Fibroblast of skin of back (primary cell): ENCODE measurements around the gene CMTM7. TPM values are rescaled to one million over a fixed set of nuclear protein-coding genes. Genes with fewer than 3 reads are reported as not detected.

ENCODE experiments used
- DNase-seq: peaks from one replicate; pipeline ENCODE4 v3.0.0-alpha.2; 2013
- polyA plus RNA-seq, 2 experiments: library from polyadenylated mRNA; unstranded; fragments of 120-200 nt; gene quantifications; one replicate each; pipeline ENCODE4 v1.2.1, GENCODE V29; 2013; ENCODE audit not compliant: insufficient read length in 2 of 2

CMTM7 gene, protein sequence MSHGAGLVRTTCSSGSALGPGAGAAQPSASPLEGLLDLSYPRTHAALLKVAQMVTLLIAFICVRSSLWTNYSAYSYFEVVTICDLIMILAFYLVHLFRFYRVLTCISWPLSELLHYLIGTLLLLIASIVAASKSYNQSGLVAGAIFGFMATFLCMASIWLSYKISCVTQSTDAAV
- polyA plus RNA-seq (2013, experiment 1 of 2; ENCODE audit: insufficient read length): 26.5 TPM
- 19.9 TPM for polyA plus RNA-seq (2013, experiment 2 of 2; ENCODE audit: insufficient read length)

DNA sequence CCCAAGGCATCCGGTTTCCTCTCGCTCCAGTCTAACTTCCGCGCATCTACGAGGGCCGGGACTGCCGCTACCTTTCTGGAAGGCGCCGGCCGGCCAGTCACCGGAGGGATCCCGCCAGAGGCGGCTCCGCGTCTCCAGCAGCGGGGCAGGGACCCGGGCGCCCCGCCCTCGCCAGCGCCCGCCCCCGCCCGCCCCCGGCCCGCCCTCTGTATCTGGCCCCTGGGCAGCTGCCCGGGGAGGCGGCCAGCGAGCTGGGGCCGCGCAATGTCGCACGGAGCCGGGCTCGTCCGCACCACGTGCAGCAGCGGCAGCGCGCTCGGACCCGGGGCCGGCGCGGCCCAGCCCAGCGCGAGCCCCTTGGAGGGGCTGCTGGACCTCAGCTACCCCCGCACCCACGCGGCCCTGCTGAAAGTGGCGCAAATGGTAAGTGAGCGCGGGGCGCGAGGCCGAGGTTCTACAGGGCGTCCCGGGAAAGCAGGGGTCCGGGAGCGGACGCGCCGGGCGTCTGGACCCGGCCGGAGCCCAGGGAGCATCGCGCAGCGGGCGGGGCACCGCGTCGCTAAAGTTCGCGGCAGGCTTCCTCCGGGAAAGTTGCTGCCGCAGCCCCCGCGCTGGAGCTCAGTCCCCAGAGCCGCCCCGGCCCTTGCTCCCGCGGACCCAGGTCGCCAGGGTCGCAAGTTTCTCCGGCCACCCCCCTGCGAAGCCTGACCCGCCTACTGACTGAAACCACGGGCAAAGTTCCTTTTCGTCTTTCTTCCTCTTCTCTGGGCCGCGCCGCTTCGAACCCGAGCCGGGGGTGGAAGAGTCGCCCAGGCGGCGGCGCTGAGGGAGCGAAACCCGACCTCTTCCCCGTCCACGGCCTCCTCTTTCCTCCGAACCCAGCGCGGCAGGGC lies at the start of gene CMTM7:
TSS of gene CMTM7 (plus strand) at position 211 of the 893 bp plus-strand sequence. CDS start at position 265, 54 bp downstream.
- peak; percentile 68 for DNase-seq

DNA sequence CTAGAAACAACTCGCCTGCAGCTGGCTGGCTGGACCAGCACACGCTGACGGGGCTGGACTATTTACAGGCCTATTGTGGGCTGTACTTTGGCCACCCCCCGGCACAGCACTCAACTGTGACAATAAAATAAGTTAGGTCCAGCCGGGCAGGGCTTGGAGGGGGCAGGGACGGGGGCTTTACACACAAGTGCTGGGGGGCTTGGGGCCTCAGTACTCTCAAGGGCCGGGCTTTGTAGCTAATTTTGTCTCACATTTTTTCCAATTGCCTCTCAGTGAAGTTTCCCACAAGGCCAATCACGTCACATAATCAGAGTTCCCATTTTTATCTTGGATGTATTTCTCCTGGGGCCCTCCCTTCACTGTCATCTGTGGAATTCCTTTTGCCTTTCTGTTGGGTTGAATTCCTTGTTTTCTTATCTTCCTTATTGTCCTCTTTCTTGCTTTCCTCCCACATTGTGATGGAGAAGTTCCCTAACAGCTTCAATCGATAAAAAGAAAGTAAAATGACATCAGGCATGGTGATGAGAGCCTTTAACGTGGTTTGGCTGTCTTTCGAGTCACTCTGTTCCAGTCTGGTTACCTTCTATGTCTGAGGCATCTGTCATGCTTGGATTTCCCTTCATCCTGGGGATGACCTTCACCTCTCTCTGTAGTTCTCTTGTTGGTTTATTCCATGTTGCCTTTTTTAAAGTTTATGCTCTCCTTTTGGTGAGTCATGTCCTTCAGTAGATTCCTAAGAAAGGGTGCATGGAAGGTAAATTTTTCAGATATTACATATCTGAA lies 44.1 kb upstream of the CMTM7 start:
- DNase-seq: no peak

DNA sequence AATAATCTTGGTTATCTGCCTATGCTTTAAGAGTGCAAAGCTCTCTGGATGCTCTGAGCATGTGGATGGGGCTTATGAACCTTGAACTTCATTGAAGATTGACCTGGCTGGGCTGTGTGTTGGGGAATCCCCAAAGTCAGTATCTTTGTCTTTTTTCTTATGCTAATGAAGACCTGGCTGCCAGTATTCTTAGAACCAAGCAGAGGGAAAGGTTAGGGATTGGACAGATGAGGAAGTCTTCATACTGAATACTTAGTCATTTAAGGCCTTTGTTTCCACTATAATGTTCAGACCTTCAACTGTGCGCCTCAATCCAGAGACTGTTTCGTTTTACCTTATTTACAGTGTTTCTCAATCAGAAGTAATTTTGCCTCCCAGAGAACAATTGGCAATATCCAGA lies 42.5 kb upstream of the CMTM7 start:
- no peak for DNase-seq

DNA sequence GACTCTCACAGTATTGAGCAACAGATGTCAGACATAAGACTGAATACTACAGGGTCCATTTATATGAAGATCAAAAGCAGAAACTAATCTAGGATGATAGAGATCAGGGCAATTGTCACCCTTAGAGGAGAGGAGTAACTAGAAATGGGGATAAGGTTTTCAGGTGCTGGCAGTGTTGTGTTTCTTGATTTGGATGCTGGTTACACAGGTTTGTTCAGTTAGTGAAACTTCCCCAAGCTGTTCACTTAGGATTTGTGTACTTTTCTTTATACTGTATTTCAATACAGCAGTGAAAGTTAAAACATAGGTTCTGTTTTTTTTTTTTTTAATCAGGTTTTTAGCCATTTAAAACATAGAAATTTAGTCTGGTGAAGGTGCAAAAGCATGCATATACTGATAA lies 39.1 kb upstream of the CMTM7 start:
- no peak for DNase-seq

DNA sequence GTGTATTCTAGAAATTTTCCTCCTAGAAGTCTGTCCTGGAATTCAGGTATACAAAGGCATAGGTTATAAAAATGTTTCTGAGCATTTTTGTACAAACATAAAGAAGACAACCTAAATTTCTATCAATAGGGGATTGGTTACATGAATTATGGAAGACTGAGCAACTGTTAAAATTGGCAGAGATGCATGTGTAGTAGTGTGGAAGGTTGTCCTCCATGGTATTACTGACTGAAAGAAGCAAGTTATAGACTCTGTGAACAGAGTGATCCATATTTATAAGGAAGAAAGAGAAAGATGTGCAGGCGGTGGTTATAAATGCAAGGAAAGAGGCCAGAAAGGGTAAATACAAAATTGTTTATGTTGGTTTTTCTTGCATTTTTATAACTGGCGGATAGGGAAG lies 38.3 kb upstream of the CMTM7 start:
- no peak for DNase-seq

DNA sequence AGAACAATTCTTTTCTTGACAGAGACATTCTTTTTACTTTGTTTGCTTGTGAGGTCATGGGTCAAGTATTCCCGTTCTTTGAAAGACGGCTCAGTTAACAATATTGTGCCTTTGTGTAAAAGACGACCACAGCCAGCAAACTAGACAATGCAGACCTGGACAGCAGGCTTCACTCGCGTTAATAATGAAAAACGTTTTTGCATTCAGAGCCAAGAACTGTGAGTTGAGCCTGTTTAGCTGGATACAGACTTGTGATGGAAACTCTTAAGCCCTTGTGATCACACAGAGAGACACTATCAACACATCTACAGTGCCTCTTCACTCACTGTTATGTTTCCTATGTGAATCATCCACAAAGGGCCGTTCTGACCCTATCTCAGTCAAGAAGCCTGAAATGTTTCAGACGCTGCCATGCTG lies 37.3 kb upstream of the CMTM7 start:
- no peak for DNase-seq

DNA sequence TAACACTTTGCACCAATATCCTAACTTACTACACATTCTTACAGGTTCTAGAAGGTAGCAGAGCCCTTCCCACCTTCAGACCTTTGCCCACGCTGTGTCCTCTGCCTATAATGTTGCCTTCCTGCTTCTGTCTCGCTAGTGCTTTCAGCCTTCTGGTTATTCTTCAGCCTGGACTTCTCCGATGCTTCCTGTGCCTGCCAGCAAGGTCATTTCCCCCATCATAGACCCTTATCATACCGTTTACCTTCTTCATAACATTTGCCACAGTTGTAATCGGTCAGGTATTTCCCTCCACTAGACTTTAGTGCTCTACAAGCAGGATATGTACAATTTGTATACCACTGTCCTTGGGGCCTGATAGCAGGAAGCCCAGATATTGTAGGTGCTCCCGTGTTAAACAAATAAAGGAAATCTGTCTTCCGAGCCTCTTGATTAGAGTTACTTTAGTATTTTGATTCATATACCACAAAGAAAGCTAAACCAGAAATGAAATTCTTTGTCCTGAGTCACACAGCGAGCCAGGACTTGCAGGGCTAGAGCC lies 35.8 kb upstream of the CMTM7 start:
- no peak for DNase-seq

DNA sequence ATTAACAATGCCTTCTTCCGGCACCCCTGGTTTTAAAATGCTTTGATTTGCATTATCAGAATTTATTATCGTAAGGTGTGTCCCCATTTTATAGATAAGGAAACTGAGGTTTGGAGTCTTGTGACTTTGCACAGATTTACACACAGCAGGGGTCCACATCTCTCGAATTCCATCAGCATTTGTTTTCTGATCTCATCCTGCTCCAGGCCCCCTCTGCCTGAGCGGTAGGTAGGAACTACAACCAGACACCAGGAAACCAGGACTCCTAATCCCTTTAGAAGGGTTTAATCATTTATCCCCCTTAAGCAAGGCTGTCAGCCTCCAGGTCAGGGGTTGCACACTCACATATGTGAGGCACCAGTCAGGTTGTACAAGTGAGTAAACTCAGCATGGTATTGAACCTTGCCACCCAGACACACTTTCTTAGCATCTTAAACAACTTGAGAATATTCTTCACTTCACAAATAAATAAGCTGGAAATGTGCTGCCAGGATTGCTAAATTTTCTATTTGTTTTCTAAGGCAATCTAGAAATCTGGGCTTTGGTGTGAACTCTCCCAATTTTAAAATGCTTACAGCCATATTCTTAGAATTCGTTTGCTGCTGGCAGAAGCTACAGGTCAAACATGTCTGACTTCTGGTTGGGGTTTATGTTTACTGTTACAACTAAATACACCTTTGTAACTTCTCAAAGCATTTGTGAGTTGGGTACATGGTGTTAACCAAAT lies 31.7 kb upstream of the CMTM7 start:
- no peak for DNase-seq

DNA sequence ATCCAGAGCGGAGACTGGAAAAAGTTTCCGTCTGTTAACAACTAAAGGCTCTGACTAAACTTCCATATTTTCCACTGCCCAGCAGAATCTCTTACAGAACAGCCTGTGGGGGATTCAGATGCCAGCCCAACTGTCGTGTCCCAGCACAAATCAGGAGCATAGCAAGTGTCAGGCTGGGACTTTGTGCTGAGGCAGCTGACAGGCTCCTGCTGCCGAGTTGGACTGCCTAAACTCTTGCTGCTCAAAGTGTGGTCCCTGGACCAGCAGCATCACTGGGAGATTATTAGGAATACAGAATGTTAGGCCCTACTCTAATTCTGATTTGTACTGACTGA lies 31.2 kb upstream of the CMTM7 start:
- DNase-seq: no peak

DNA sequence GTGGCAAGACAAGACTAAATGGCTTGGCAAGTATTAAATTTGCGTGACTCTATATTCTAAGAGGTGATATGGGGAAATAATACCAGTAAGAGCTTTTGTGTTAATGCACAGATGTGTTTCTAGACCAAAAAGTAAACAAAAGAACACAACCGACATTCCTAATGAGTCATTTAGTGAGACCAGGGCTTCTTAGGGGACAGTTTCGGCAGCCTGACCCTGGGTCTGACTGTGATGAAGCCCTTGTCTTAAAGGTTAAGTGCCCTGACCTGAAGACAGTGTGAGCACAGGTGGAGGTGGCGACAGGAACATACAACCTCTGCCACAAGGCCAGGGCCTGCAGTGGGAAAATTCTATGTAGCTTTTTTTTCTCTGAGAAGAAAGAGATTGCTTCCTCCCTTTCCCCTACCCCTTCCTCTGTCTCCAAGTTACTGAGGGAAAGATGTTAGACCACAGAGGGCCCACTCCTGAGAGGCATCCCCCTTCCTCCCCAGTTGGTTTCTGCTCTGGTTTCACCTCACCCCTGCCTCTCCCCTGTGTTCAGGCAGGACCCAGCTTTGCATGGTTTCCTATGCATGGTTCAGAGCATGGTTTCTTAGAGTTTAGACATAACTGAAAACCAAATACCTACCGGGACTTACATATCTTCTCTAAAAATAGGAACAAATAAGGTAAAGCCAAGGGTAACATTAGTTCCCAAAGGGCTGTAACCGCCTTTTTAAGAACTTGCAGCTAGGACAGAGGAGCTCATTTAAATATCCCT lies 24.8 kb upstream of the CMTM7 start:
- peak; percentile 46 for DNase-seq

DNA sequence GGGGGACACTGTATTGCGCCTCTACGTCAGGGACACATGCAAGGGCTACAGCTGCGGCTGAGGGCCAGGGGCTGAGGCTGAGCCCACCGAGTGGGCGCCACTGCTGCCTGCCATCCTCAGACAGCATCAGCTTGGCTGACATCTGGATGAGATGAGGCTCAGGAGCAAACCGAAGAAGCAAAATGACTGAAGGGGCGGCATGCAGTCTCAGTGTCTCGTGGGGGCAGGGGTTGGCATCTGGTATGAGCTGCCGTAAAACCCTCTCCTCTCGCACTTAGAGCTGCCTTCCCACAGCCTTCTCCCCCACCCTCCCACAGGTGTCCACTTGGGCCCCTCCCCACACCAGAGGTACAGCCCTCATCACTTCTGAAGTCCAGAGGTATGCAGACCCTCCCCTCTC lies 24.2 kb upstream of the CMTM7 start:
- DNase-seq: no peak

DNA sequence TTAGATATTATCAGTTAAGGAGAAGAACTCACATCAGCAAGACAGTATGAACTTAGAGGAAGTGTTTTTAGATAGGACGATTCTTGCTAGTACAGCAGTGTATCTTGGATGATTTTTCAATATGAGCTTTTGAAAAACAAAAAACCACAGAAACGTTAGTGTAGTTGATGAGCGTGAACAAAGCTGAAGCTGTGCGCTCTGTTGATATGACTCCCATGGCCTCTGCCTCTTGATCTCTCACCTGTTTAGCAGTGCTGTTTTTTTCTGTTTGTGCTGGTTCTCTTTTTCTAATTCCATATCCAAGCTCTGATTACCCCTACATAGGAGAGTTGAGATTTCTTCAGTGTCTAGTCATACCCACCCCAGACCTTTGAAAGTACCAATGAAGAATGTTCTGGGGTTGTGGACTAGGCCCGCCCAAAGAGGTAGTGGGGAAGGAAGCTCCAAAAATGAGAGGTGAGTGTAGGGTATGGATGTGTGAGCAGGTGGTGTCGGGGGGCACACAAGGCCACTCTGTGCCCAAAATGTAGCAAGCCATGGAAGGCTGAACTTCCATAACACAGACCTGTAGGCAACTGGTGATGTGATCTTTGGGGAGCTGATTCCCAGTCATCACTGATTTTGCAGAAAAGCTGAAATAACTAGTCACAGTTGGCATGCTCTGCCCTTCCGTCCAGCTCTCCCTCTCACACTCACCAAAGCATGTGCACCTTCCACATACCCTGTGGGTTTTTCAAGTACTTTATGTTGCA lies 20.0 kb upstream of the CMTM7 start:
- DNase-seq: no peak

DNA sequence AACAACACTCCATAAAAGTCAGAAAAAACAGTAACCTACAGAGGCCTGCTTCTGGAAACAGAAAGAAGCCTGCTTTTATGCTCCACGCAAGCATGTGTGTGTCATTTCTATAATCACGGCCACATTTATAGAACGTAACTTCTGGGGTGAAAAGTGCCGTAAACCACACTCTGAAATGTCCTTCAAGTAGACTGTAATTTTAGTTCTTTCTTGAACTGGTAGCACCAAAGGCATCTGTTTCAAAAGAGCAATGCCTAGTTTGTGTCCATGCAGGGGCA lies 19.5 kb upstream of the CMTM7 start:
- DNase-seq: no peak

DNA sequence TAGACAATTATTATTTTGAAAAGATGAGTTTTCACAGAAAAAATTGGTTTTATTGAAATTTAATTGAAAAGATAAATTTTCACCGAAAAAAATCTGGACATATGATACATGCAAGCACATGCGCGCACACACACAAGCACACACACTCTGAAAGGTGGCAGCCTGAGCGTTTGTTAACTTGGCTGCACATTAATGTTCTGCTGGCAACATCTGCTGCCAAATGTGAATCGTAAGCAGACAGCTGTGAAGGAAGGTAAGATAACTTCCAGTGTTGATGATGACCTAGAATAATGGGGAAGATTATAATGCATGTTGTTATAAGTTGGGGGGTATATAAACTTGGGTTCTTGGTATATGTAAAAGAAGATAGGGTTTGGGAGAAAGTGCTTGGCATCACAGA lies 18.4 kb upstream of the CMTM7 start:
- DNase-seq: no peak

DNA sequence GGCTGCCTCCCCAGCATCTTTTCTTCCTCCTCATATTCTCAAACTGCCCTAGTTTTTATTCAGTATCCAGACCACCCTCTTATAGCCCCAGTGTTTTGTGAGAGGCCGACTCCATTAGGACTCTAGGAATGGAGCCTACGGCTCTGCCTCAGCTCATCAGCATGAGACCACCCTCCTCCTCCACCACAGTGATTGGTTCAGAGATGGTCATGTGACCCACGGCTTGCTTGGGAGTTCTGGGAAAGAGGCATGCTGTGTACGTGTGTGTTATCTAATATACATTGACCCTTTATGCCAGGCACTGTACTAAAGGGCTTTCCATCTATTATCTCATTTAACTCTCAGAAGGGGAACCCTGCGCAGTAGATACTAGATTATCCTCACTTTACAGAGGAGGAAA lies 17.8 kb upstream of the CMTM7 start:
- no peak for DNase-seq

DNA sequence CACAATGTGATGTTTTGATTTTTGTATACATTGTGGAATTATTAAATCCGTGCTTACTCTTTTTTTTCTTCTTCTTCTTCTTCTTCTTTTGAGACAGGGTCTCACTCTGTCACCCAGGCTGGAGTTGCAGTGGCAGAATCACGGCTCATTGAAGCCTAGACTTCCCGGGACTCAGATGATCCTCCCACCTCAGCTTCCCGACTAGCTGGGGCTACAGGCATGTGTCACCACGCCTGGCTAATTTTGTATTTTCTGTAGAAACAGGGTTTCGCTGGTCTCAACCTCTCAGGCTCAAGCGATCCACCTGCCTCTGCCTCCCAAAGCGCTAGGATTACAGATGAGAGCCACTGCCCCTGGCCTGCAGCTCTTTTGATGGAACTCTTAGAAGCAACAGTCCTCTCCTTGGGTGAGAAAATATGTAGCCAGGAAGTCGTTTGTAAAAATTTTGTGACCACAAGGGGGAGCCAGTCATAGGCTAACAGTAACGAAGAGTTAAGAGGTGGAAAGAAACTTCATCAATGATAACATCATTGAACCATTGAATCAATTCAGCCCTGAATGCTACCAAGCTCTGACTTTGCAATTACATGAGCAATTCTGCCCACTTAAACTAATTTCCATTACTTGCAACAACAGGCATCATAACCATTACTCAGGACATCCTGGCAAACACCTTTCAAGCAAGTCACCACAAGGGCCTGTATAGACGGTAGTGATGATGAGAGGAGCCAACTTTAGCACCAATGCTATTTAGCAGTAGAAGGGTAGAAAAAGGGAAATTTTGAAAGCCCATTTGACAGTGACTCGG lies 16.7 kb upstream of the CMTM7 start:
- DNase-seq: peak; percentile 71

DNA sequence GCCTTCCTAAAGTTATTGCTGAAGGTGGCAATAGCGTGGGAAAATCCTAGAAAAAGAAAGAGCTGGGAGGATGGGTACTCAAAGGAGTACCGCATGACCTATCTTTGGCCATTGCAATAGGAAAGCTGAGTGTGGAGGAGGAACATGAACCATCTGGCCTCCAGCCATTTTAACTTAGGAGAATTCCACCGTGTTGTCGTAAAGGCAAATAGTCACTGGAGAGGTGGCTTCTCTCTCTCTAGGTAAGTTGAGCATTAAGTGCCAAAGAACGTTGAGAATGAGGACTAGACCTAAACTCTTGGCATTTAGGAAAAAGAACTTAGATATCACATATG lies 16.1 kb upstream of the CMTM7 start:
- no peak for DNase-seq

DNA sequence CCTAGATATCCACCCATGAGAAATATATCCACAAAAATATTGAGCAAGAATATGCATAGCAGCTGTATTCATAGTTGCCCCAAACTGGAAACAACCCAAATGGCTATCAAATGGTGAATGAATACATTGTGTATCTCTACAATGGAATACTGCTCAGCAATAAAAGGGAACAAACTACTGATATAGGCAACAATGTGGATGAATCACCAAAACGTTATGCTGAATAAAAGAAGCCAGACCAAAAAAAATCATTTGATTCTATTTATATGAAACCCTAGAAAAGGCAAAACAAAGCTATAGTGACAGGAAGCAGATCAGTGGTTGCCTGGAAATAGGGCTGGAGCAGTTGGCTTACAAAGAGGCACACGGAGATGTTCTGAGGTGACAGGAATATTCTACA lies 15.5 kb upstream of the CMTM7 start:
- peak; percentile 28 for DNase-seq

DNA sequence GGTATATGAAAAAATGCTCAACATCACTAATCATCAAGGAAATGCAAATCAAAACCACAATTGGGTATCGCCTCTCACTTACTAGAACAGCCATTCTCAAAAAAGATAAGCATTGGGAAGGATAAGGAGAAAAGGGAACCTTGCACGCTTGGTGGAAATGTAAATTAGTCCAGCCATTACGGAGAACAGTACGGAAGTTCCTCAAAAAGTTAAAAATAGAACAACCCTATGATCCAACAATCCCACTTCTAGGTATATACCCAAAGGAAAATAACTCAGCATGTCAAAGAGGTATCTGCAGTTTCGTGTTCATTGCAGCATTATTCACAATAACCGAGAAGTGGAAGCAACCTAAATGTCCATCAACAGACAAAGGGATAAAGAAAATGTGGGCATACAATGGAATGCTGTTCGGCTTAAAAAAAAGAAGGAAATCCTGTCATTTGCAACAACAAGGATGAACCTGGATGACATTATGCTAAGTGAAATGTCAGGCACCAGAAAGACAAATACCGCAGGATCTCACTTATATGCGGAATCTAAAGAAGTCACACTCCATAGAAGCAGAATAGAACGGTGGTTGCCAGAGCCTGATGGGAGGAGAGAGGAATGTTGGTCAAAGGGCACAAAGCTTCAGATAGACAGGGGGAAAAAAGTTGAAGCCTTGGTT lies 11.7 kb upstream of the CMTM7 start:
- DNase-seq: no peak

DNA sequence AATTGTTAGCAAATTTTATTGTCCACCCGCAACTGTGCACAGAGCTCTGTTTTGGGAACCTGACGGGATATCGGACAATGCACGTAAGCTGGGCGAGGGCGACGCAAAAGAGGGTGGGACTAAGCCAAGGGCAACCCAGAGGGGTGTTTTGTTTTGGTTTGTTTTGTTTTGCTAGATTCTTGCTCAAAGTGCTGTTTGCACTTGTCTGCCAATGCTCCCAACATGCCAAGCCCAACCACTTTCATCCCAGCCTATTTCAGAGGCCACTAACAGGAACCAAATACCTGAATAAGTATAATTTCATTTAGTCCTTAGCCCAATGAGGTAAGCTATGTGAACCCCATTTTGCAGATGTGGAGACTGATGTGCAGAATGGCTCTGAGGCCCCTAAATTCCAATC lies 9.7 kb upstream of the CMTM7 start:
- DNase-seq: no peak
